Mammary epithelial cell (primary cell): ENCODE results near the gene DMGDH.

Source experiments
- EZH2 ChIP-seq: IDR thresholded peaks from 2 replicates; pipeline ENCODE4 v1.6.1; 2012; ENCODE audit warnings: low read length, inconsistent platforms, borderline replicate concordance
- TF ChIP-seq, protein P1 (sequence below), 2 donors: IDR thresholded peaks in 1 of 2; conservative IDR thresholded peaks in 1 of 2; 2 replicates each; pipeline ENCODE4 v1.5.1; 2011 to 2012; ENCODE audit warnings: inconsistent platforms in 2 of 2, low read length in 2 of 2, mild to moderate bottlenecking in 2 of 2, control low read depth in 1 of 2, low read depth in 1 of 2; ENCODE audit not compliant: insufficient read depth in 1 of 2; ENCODE audit errors: extremely low read depth in 1 of 2

DNA sequence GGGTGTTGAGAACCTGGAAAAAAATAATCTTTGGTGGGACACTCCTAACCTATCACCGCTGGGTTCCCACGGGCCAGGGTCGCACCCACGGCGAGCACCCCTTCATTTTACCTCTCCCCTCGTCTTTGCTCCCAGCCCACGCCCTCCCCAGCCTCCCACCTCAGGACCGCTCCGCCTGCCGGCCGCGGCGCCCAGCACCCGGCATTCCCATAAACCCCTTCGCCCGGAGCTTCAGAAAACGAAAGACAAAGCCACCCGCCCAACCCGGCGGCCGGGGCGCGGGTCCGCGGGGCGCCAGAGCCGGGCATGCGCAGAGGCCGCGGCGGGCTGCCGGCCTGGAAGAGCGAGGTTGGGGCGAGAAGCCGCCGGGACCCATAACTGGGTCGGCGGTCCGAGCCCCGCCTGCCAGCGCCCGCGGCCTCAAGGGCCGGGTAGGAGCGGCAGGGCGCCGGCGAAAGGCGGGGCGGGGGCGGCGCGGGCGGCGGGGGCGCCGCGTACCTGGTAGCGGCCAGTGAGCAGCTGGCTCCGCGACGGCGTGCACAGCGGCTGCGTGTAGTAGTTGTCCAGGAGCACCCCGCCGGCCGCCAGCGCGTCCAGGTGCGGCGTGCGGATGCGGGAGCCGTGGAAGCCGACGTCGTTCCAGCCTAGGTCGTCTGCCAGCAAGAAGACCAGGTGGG lies 84.9 kb downstream of the DMGDH start:
- TF ChIP-seq, protein P1, sequence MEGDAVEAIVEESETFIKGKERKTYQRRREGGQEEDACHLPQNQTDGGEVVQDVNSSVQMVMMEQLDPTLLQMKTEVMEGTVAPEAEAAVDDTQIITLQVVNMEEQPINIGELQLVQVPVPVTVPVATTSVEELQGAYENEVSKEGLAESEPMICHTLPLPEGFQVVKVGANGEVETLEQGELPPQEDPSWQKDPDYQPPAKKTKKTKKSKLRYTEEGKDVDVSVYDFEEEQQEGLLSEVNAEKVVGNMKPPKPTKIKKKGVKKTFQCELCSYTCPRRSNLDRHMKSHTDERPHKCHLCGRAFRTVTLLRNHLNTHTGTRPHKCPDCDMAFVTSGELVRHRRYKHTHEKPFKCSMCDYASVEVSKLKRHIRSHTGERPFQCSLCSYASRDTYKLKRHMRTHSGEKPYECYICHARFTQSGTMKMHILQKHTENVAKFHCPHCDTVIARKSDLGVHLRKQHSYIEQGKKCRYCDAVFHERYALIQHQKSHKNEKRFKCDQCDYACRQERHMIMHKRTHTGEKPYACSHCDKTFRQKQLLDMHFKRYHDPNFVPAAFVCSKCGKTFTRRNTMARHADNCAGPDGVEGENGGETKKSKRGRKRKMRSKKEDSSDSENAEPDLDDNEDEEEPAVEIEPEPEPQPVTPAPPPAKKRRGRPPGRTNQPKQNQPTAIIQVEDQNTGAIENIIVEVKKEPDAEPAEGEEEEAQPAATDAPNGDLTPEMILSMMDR (conservative IDR thresholded peaks at IDR 0.05 in 1 of 2, IDR thresholded peaks at IDR 0.05 in 1 of 2; ENCODE audit: extremely low read depth in 1 of 2, insufficient read depth in 1 of 2, low read depth in 1 of 2, low read length in 2 of 2), result peak; percentile 4 to 52
- no peak for TF ChIP-seq EZH2
